HG02970 (cell line): Measurements from ENCODE around the gene TXNRD2.

Experiments used
- ATAC-seq: cut with Tn5 transposase; IDR thresholded peaks from one replicate; pipeline ENCODE4 v1.9.1; 2021; ENCODE audit warnings: mild to moderate bottlenecking, moderate library complexity, moderate number of reproducible peaks; ENCODE audit not compliant: unreplicated experiment, low FRiP score

Gene TXNRD2

DNA sequence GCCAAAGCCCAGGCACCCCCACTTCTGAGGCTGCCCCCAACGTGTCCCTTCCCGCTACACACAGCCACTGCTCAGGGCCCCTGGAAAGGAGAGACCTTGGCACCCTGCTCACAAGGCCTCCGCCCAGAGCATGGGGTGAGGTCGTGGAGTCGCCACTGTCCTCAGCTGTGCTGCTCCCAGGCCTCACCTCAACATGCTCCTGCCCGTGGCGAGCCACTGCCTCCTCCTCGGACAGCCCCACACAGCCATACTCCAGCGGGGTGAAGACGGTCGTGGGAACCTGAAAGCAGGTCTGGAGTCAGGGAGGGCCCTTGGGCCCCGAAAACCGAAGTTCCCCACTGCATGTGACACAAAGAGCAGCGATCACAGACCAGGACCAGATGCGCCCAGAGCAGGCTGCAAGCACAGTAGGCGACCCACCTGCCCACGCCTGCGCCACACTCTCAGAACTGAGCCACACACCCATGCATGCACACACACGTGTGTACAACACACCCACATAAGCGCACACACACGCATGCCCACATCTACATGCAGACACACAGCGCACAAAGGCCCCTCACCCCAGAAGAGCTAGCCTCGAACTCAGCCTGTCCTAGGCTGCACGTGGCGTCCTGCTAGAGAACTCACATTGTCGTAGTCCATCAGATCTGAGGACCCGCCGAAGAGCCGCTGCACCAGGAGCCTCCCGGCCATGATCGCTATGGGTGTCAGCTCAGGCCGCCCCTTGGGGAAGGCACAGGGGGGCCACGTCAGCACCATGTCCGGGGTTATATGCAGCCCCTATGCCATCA, 61.4 kb downstream of the TXNRD2 start:
- ATAC-seq = no peak

DNA sequence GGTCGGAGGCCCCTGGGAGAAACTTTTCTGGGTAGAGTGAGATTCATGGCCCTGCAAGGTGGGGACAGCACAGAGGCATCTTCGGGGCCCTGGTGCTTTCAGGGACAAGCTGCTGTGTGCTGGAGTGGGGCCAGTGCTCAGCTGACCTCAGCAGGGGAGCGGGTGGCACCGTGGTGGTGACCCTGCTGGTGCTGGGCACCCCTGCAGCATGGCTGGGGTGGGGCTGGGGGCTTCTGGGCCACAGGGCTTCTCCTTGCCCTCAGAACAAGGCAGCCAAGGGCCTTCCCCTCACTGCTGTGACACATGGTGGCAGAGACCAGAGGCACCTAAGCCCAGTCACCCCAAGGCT, 62.0 kb downstream of the TXNRD2 start:
- ATAC-seq = no peak

DNA sequence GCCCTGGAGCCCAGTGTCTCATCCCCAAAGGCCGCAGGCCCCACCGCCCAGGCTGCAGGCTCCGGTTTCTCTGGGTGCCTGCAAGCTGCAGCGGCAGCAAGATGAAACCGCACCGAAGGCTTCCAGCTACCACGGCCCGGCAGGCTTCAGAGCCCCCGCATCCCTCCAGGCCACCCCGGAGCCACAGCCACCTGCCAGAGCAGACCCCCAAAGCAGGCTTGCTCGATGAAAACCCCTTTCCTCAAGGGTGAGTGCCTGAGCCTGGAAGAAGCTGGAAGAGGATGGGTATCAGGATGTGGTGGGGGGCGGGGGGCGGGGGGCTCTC, 62.4 kb downstream of the TXNRD2 start:
- ATAC-seq = no peak

DNA sequence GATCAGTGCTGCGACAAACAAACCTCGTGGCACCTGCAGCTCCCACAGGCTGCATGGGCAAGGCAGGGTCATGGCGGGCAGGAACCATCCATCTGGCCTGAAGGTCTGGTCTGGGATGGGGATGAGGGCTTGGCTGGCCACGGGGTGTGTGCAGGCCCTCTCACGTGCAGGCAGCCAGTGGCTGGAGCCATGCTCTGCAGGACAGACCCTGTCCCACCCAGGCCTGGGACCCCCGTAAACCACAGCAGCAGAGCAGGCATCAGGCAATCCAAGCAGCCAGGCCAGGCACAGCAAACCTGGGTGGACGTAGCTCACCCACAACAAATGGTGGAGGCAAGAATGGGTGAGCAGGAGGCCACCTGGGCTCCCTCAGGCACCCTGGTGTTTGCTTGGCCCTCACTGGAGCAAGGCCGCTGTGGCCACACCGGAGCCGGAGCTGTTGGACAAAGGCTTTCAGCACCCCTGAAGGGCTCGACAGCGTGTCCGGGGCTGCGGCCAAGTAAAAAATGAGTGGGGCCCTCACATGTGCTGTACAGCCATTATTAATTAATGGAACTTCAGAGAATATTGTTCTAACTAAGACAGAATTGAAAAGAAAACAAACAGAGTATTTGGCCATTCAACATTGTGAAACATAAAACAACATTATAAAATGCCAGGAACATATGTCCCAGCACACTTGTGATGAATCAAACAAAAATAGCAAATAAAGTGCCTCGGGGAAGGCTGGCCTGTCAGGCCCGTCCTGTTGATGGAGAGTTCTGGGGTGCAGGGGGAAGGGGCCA, 63.0 kb downstream of the TXNRD2 start:
- ATAC-seq = no peak

DNA sequence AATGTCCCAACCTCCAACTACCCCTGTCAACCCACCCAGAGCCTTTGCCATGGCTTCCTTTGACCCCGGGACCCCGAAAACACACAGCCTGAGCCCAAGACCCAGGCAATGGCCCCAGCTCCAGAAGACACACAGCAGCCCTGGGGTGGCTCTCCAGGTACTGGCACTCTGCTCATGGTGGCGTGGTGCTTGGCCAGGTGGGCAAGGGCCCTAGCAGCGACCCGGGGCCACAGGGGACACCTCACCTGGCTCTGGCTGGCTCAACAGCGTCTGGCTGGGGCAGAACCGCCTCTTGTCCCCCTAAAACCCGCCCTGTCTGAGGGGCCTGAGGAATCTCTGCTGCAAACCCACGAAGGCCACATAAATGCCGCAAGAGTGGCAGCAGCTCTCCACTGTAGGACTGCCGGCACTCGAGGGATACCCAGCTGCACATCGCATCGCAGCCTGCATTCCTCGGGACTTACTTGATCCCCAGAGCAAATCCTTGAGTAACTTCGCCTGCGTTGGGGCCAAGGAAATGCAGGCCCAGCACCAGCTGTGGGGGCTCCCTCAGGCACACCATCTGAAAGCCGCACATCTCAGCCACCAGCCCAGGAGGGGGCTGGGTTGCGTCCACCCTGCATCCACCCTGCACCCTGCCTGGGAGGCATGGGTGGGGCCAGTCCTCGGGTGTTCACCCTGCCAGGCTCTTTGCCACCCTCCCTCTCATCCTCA, 63.8 kb downstream of the TXNRD2 start:
- no peak for ATAC-seq

DNA sequence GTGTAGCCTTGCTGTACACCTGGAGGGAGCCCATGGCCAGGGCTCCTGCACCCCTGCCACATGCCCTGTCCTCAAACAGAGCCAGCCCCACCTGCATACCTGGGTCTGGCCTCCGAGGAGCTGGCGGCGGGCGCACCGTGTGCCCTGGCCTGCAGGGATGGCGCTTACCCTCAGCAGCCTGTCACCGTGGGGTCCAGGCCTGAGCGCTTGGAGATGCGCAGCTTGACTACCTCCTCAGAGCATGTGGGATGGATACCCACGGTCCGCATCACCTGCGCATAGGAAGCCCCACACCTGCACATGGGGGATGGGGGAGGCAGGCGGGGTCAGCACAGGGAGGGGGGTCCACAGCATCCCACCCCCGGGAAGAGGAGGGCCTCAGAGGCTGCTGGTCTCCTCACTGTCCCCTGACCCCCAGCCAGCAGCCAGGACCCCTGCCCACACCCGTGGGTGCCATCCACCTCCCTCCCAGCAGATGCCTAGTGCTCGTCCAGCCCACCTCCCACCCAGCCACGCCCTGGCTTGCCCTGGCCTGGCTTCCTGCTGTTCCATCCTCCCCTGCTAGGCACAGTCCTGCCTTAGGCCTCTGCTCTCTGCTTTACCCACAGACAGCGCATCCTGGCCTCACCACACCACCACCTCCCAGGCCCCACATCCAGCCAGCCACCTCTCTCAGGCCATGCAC, 64.5 kb downstream of the TXNRD2 start:
- no peak for ATAC-seq

DNA sequence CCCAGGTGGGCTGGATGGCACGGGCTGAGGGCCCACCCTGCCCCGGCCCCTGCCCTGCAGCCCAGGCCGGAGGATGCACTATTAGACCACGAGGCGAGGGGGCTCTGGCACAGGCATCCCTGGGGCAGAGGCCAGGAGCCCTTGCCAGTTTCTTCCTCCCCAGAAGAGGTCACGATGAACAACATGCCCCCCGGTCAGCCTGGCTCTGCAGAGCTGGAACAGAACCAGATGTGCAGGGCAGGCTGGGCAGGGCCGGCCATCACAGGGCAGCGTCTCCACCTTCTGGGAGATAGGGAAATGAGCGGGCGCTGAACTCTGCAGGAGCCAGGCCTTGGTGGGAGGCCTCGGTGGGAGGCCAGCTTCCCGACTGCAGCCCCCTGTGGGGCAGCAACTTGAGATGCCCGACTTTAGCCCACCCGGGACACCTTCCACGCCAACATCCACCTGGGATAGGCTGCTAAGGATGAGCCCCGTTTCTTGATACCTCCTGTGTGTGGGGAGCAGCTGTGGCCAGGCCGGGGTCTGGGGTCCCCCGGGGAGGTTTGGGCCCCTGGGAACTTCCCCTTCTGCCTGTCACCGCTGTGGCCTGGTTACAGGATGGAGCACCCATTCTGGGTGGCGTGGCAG, 65.2 kb downstream of the TXNRD2 start:
- ATAC-seq = no peak

DNA sequence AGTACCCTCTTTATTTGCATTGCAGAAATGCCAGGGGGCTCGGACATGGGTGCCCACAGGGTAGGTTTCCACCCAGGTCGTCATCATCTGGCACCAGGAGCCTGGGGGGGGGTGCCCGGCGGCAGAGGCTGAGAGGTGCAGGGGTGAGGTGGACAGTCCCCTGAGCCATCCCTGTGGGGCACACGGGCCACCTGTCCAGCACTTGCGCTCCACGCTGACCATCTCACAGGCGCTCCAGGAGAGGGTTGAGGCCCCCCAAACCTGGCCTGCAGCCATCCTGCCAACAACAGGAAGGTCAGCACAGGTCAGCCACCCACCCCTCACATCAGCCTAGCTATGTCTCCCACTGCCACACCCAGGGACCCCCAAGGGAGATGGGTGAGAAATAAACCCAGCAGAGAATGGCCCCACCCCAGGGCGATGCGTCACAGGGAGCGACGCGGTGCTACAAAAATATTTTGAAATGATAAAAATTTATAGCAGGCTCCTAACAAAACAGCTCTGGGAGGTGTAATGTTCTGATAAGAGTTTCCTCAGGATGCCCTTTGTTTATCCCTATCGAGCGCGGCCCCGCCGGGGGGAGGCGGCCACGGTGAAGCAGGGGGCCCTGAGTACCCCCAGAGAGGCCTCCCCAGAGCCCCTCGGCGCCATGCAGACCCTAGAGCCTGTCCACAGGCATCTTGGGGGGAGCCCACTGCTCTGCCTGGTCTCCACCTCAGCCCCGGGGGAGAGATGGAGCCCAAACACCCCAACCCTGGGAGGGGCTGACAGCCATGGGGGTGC, 65.9 kb downstream of the TXNRD2 start:
- no peak for ATAC-seq

DNA sequence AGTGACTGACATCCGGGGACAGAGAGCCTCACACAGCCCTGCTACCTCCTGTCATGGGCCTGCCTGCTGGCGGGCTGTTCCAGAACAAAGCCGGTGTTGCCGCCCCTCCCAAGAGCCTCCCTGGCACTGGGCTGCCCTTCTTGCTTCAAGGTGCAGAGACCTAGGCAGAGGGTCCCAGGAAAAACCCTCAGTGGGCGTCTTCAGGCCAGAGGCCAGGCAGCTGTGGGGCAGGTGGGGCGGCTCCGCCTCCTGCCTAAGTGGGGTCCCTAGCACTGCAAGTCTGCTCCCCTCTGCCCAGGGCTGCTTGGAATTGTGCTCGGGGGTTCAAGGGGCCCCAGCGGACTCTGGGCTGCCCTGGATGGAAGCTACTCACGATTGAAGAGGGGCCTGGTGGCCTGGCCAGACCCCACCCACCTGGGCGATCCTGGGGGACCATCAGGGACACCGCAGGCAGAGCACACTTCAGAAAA, 66.5 kb downstream of the TXNRD2 start:
- ATAC-seq = no peak

DNA sequence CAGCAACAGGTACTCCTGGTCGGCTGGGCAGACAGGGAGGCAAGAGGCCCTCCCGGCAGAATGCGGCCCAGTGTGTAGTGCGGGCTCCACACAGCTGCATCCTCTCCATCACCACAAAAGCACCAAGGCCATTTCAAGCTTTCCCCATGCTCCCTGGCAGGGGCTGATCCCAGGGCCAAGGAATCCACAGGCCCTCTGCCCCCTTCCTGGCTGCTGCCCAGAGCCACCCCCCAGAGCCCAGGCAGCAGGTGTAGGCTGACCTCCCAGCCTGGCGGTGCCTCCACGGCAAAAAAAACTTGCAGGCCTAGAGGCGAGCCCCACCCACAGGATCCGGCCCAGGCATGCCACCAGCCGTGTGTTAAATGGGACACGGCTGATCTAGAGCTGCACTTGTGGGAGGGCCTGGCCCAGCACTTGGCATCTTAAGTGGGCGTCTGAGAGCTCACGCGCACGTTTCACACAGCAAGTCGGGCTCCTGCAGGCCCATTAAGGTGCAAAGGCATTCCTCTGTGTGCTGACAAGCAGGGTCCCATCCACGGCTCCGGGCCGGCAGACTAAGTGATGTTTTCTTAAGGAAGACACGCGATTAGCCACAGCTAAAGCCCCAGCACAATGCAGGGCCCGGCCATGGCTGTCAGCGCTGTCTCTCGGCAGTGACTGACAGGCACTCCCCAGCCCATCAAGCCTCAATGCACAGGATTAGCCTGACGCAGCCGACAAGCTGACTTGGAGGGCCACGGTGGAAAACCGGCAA, 67.1 kb downstream of the TXNRD2 start:
- ATAC-seq = no peak

DNA sequence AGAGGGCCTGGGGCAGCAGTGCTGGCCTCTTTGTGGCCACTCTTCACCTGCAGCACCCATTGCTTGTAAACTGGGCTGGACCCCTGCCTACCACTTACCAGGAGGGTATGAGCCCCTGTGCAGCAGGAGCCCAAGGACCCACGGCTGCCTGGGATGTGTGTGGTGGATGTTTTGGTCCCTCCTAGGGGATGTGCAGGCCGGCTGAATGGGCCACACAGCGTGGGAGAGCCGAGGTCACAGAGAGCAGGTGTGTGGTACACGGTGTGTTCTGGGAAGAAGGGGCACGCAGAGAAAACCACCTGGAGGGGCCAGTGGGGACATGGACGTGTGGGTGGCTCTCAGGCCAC, 67.7 kb downstream of the TXNRD2 start:
- ATAC-seq = no peak

DNA sequence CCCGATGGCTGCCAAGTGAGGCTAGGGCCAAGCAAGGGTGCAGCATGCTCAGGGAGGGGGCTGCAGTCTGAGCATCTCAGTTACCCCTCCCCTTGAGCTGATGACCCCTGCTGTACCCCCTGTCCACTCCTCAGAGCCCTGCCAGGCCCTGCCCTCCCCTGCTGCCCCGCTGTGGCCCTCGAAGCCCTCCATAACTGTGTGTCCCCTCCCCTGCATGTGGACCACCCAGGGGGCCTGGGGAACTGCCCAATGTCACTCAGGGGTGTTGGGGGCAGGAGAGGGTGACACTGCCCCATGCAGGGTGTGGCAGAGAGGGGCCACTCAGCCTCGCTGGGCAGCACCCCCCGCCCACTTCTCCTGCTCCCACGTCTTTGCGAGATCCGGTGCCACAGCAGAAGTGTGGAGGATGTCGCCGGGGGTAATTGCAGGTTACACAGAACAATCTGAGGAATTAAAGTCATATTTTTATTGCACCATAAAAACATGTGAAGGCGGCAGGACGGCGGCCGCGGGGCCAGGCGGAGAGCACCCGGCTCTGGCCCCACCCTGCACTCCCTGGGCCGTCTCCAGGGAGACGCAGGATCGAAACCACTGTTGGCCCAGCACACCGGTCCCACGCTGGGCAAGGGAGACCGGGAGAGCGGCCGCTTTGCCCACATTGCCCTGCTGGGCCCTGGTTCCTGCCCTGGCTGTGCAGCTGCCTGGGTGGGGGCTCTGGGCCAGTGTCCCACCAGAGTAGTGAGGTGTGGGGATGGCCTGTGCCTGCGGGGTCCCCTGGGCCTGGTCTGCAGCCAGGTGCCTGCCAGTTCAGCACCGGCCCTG, 68.3 kb downstream of the TXNRD2 start:
- no peak for ATAC-seq

DNA sequence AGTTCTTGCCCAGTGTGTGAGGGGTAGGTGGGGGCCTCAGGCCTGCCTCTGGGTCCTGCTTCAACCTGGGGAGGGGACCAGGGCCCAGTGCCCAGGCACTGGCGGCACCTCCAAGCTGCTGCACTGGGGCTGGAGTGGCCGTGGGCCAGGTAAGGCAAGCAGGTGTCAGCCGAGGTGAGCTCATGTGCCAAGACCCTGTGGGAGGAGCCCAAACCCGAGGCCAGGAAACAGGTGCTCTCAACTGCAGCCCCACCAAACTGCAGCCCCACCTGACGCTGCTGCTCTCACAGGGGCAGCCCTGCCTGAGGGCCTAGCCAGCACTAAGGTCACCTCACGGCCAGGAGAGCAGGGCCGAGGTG, 68.9 kb downstream of the TXNRD2 start:
- no peak for ATAC-seq

DNA sequence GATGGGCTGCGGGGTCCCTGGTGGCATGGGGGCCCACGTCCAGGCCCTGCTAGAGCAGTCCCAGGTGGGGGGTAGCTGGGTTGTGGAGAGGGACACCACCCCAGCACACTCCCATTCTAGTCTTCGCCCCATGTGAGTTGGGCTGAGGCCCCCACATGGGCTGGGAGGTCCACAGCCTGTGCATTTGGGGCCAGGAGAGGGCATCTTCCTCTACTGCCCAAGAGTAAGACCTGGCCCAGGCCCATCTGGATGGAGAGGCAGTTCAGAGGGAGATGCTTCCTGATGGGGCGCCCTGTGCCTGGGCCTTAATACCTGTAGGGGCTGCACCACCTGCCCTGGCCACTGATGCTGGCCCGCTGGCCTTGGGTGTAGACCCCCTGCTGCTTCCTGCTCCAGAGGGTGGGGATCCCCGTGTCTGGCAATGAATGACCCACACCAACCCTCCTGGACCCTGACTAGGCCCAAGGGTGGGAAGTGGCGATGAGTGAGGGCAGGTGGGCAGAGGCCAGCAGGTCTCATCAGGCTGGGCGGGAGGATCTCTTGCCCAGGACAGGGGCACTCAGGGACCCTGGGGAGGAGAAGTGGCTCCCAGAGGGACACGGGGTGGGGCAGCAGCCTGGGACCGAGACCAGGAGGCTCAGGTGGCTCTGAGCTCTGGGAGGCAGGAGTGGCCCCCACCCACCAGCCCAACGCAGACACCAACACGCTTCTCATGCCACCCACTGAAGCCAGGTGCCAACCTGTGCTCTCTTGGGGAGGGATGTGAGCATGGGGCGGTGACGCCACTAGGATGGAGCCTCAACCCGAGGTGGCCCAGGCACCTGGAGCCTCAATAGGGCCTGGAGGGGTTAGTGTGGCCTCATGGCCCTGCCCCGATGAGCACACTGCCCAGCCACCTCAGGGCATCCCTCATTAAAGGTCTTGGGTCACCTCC, 69.5 kb downstream of the TXNRD2 start:
- ATAC-seq = no peak

DNA sequence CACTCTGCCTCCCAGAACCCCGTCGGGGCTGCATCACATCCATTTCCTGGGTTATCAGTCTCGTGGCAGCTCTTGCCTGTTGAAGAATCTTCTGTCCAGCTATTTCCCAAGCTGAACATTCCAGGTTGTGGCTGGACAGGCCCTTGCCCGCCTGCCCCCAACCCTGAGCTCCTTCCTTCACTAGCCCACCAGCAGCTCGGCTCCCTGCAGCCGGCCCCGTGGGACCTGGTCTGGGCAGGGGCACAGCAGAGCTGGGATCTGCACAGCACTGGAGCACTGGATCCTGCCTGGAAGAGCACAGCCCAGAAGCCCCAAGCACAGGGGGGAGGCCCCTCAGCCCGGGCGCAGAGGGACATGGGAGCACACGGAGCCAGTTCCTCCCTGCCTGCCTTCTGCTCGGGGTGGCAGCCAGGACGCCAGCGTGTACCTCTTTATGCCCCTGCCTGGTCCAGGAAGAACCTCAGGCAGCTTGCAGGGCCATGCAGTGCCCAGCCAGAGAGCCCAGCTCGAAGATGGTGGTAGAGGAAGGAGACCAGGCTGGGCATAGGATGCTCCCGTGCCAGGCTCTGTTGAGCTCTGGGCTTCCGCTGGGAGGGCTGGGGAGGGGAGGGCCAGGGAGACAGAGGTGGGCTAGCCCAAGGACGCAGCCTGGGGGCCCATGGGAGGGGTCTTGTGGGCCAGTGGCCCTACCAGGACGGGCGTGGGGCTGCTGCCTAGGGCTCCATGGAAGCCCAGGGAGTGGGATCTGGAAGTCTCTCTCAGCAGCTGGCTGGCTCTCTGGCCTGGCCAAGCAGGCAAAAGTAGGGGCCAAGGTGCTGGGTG, 70.4 kb downstream of the TXNRD2 start:
- no peak for ATAC-seq
